ENCODE measurements around the gene TSC22D2.

DNA sequence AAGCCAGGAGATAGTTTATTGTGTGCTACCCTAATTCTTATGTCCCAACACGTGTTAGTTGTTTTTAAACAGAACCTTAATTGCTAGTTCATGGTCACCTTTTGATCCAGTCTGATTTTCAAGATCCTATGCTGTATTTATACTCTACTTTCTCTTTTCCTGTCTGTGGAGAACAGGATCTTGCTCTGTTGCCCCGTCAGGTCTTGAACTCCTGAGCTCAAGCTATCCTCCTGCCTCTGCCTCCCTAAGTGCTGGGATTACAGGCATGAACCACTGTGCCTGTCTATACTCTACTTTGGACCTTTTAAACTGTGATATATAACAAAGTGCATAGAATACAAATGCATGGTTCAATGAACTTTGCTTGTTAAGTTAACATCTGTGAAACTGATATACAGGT is 44.7 kb upstream of the TSC22D2 start:
- TF ChIP-seq EP300 (IDR thresholded peaks at IDR 0.05; ENCODE audit: borderline replicate concordance in 1 of 2, low read depth in 2 of 2, low read length in 2 of 2) (no peak), ZNF274 (IDR thresholded peaks at IDR 0.05; ENCODE audit: borderline replicate concordance, extremely low read depth, low read length) (no peak), JUND (IDR thresholded peaks at IDR 0.05; ENCODE audit: low read length) (no peak), ATF3 (IDR thresholded peaks at IDR 0.05; ENCODE audit: insufficient read depth, low read depth, low read length) (no peak), RXRA (IDR thresholded peaks at IDR 0.05; ENCODE audit: insufficient read depth, low read depth, low read length) (no peak), CTCF (IDR thresholded peaks at IDR 0.05; ENCODE audit: control extremely low read depth in 1 of 3, insufficient read depth in 1 of 3, low read depth in 1 of 3, low read length in 3 of 3) (no peak), SIN3A (conservative IDR thresholded peaks at IDR 0.05 in 1 of 2, IDR thresholded peaks at IDR 0.05 in 1 of 2; ENCODE audit: low read depth in 1 of 2, low read length in 2 of 2) (no peak), YY1 (IDR thresholded peaks at IDR 0.05; ENCODE audit: low read depth, low read length) (no peak), CBX8 (IDR thresholded peaks at IDR 0.05; ENCODE audit: borderline replicate concordance, low read depth, low read length) (no peak), POLR2A (IDR thresholded peaks at IDR 0.05; ENCODE audit: control extremely low read depth in 1 of 2, low read depth in 2 of 2, low read length in 2 of 2) (no peak), POLR2AphosphoS5 (IDR thresholded peaks at IDR 0.05; ENCODE audit: low read depth, low read length) (no peak), CEBPB (IDR thresholded peaks at IDR 0.05; ENCODE audit: low read depth, low read length) (no peak), EZH2 (IDR thresholded peaks at IDR 0.05; ENCODE audit: low read depth, low read length, severe bottlenecking) (no peak)

Data from H1 (cell line).